Measurements from ENCODE around the gene HLCS.

The HLCS gene

GRCh38 chr21:36724660-36725059 is 241.8 kb downstream of the HLCS start:
- DNase-seq (ENCODE audit: low read depth in 2 of 2), result no peak

GRCh38 chr21:36723371-36723881 is 243.0 kb downstream of the HLCS start:
- DNase-seq (ENCODE audit: low read depth in 2 of 2), result no peak

GRCh38 chr21:36722370-36723368 is 243.8 kb downstream of the HLCS start:
- no peak for DNase-seq (ENCODE audit: low read depth in 2 of 2)

GRCh38 chr21:36721817-36722216 is 244.7 kb downstream of the HLCS start:
- DNase-seq (ENCODE audit: low read depth in 2 of 2), result no peak

- DNase-seq (ENCODE audit: low read depth in 2 of 2), result no peak
These were observed 246.9 kb downstream of the HLCS start for GRCh38 chr21:36719614-36720013.

GRCh38 chr21:36718951-36719501 is 247.4 kb downstream of the HLCS start:
- no peak for DNase-seq (ENCODE audit: low read depth in 2 of 2)

GRCh38 chr21:36717976-36718375 is 248.5 kb downstream of the HLCS start:
- DNase-seq (ENCODE audit: low read depth in 2 of 2), result no peak

- DNase-seq (ENCODE audit: low read depth in 2 of 2), result no peak
These were observed 249.6 kb downstream of the HLCS start for GRCh38 chr21:36716836-36717235.

GRCh38 chr21:36716387-36716786 is 250.1 kb downstream of the HLCS start:
- DNase-seq (ENCODE audit: low read depth in 2 of 2), result no peak

- DNase-seq (ENCODE audit: low read depth in 2 of 2), result no peak
These were observed 252.7 kb downstream of the HLCS start for GRCh38 chr21:36713746-36714145.

- no peak for DNase-seq (ENCODE audit: low read depth in 2 of 2)
These were observed 255.8 kb downstream of the HLCS start for GRCh38 chr21:36710729-36711048.

GRCh38 chr21:36709868-36710728 is 256.4 kb downstream of the HLCS start:
- DNase-seq (ENCODE audit: low read depth in 2 of 2), result no peak

GRCh38 chr21:36709030-36709867 is 257.2 kb downstream of the HLCS start:
- DNase-seq (ENCODE audit: low read depth in 2 of 2), result no peak

- no peak for DNase-seq (ENCODE audit: low read depth in 2 of 2)
These were observed 258.0 kb downstream of the HLCS start for GRCh38 chr21:36708286-36709029.

- no peak for DNase-seq (ENCODE audit: low read depth in 2 of 2)
These were observed 258.6 kb downstream of the HLCS start for GRCh38 chr21:36707763-36708285.

- DNase-seq (ENCODE audit: low read depth in 2 of 2), result no peak
These were observed 259.3 kb downstream of the HLCS start for GRCh38 chr21:36706951-36707762.

GRCh38 chr21:36706482-36706852 is 260.0 kb downstream of the HLCS start:
- no peak for DNase-seq (ENCODE audit: low read depth in 2 of 2)

- DNase-seq (ENCODE audit: low read depth in 2 of 2), result no peak
These were observed 260.6 kb downstream of the HLCS start for GRCh38 chr21:36705679-36706481.

Data from stimulated activated CD8-positive, alpha-beta memory T cell treated with anti-CD3 and anti-CD28 coated beads, Interleukin-2, amount 100 ng/mL, for 1 hour (primary cell).